HG03175 (cell line): ENCODE results near the gene FANCC.
"Not testable (repeated sequence)": the region's sequence is repeated elsewhere in the genome, so short reads cannot be mapped to it uniquely, and the experiment has no call there.

Experiments used
- ATAC-seq: cut with Tn5 transposase; IDR thresholded peaks from one replicate; pipeline ENCODE4 v1.9.1; 2021; ENCODE audit warnings: mild to moderate bottlenecking, moderate library complexity; ENCODE audit not compliant: unreplicated experiment

The FANCC gene

GRCh38 chr9:95242613-95243012, 74.9 kb downstream of the FANCC start:
- no peak for ATAC-seq

- no peak for ATAC-seq
Observed at GRCh38 chr9:95239071-95239470, 78.4 kb downstream of the FANCC start.

- ATAC-seq: no peak
Observed at GRCh38 chr9:95237336-95237735, 80.2 kb downstream of the FANCC start.

- ATAC-seq: no peak
Observed at GRCh38 chr9:95230046-95230445, 87.5 kb downstream of the FANCC start.

GRCh38 chr9:95229230-95229915, 88.1 kb downstream of the FANCC start:
- ATAC-seq: no peak

GRCh38 chr9:95226921-95227320, 90.6 kb downstream of the FANCC start:
- ATAC-seq: no peak

GRCh38 chr9:95225726-95226106, 91.8 kb downstream of the FANCC start:
- no peak for ATAC-seq

- no peak for ATAC-seq
Observed at GRCh38 chr9:95225076-95225725, 92.3 kb downstream of the FANCC start.

GRCh38 chr9:95224376-95225019, 93.0 kb downstream of the FANCC start:
- no peak for ATAC-seq

- ATAC-seq: not testable (repeated sequence)
Observed at GRCh38 chr9:95220352-95220751, 97.2 kb downstream of the FANCC start.

GRCh38 chr9:95218773-95219172, 98.7 kb downstream of the FANCC start:
- no peak for ATAC-seq

GRCh38 chr9:95217936-95218335, 99.6 kb downstream of the FANCC start:
- no peak for ATAC-seq

GRCh38 chr9:95215336-95215898, 102.1 kb downstream of the FANCC start:
- ATAC-seq: no peak

GRCh38 chr9:95213117-95213516, 104.4 kb downstream of the FANCC start:
- ATAC-seq: no peak

GRCh38 chr9:95211028-95211427, 106.5 kb downstream of the FANCC start:
- ATAC-seq: no peak

GRCh38 chr9:95207403-95207802, 110.1 kb downstream of the FANCC start:
- no peak for ATAC-seq

- no peak for ATAC-seq
Observed at GRCh38 chr9:95206143-95206542, 111.4 kb downstream of the FANCC start.

- no peak for ATAC-seq
Observed at GRCh38 chr9:95204710-95205109, 112.8 kb downstream of the FANCC start.

- ATAC-seq: no peak
Observed at GRCh38 chr9:95204310-95204709, 113.2 kb downstream of the FANCC start.

- ATAC-seq: not testable (repeated sequence)
Observed at GRCh38 chr9:95203019-95203418, 114.5 kb downstream of the FANCC start.

- no peak for ATAC-seq
Observed at GRCh38 chr9:95202076-95202681, 115.3 kb downstream of the FANCC start.
